A549 treated with AZD9567 at 1 μM for 4 hours (cell line): ENCODE measurements around the gene ACVR1. TPM values are rescaled to one million over a fixed set of nuclear protein-coding genes. Genes with fewer than 3 reads are reported as not detected.

Experiments
- total RNA-seq: library from RNA; stranded (reverse); fragments of 200-300 nt; extraction: Qiagen RNA extraction; gene quantifications from 5 replicates; pipeline ENCODE4 v1.2.3, GENCODE V29; 2022; ENCODE audit not compliant: insufficient read depth

Gene ACVR1
- total RNA-seq: 21.2 to 26.2 TPM (median 22.6 TPM) in 5 replicates

DNA sequence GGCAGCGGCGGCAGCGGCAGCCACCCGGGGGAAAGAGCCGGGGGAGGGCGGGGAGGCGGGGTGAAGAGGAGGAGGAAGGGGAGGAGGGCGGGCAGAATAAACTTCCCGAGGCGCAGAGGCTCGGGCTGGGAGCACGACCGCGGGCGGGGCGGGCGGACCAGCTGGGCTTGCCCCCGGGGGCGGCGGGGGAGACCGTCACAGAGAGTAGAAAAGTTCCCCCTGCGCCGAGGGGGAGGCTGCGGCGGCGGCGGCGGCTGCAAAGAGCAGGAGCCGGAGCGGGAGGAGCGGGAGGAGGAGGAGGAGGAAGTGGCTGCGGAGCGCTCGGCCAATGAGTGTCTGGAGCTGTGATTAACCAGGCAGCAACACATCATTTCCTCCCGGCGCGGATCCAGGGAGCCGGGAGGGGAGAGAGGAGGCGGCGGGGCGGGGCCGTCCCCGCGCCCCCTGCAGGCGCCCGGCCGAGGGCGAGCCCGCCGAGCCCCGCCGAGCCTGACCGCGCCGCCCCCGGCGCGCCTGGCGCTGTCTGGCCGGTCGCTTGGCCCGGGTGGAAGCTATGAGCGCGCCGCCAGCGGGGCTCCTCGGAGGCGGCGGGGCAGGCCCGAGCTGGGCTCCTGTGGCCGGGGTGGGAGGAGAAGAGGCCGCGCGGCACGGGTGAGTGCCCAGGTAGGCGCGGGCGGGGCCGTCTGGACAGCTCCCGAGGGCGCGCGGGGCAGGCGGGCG, at the start of gene ACVR1:
TSS of gene ACVR1 (minus strand) at position 265 of the 720 bp plus-strand sequence. CDS start 76,837 bp downstream, outside the sequence.

Other genes starting within 250 kb of the ACVR1 start
- gene ACVR1C, start 247.5 kb downstream of the ACVR1 start, total RNA-seq: 0.01 to 0.06 TPM (median 0.05 TPM) in 3 of 5 replicates, not detected in the others
- not detected in 5 replicates for gene UPP2, start 225.5 kb upstream of the ACVR1 start, total RNA-seq